Hepatocyte (in vitro differentiated cells): ENCODE data around the gene PRKG1. TPM values are rescaled to one million over a fixed set of nuclear protein-coding genes. Genes with fewer than 3 reads are reported as not detected.

Source experiments
- DNase-seq: peaks from one replicate; pipeline ENCODE4 v3.0.0-alpha.2; 2016; ENCODE audit warnings: low spot score
- H2AFZ ChIP-seq: fragments of 200-600 bp; sonication (generic); 2 replicates; pipeline ENCODE4 v1.6.0; 2016; ENCODE audit warnings: antibody characterized with exemption, mild to moderate bottlenecking
- H3K27ac ChIP-seq: fragments of 200-600 bp; sonication (generic); 2 replicates; pipeline ENCODE4 v1.5.1; 2016; ENCODE audit warnings: mild to moderate bottlenecking
- H3K27me3 ChIP-seq: fragments of 200-600 bp; sonication (generic); 2 replicates; pipeline ENCODE4 v1.6.1; 2016
- H3K36me3 ChIP-seq: fragments of 200-600 bp; sonication (generic); replicated peaks from 2 replicates; pipeline ENCODE4 v1.5.1; 2016; ENCODE audit warnings: low read depth; ENCODE audit not compliant: insufficient read depth
- H3K4me1 ChIP-seq: fragments of 200-600 bp; sonication (generic); 2 replicates; pipeline ENCODE4 v1.5.1; 2016; ENCODE audit warnings: mild to moderate bottlenecking, moderate library complexity; ENCODE audit not compliant: insufficient read depth
- H3K4me2 ChIP-seq: fragments of 200-600 bp; sonication (generic); 2 replicates; pipeline ENCODE4 v1.6.0; 2016
- H3K4me3 ChIP-seq: fragments of 200-600 bp; sonication (generic); 2 replicates; pipeline ENCODE4 v1.5.1; 2016; ENCODE audit warnings: mild to moderate bottlenecking
- H3K79me2 ChIP-seq: fragments of 200-600 bp; sonication (generic); 2 replicates; pipeline ENCODE4 v1.6.0; 2017; ENCODE audit warnings: mild to moderate bottlenecking
- H3K9me2 ChIP-seq: fragments of 200-600 bp; sonication (generic); replicated peaks from 2 replicates; pipeline ENCODE4 v1.6.0; 2017; ENCODE audit warnings: mild to moderate bottlenecking; ENCODE audit not compliant: insufficient read depth
- H3K9me3 ChIP-seq: fragments of 200-600 bp; sonication (generic); 2 replicates; pipeline ENCODE4 v1.5.1; 2016; ENCODE audit warnings: low read depth, mild to moderate bottlenecking
- H4K20me1 ChIP-seq: fragments of 200-600 bp; sonication (generic); 2 replicates; pipeline ENCODE4 v1.6.0; 2016; ENCODE audit warnings: mild to moderate bottlenecking; ENCODE audit not compliant: insufficient read depth, poor library complexity, severe bottlenecking
- EZH2 ChIP-seq: fragments of 200-600 bp; sonication (generic); IDR thresholded peaks from 2 replicates; pipeline ENCODE4 v1.6.1; 2016; ENCODE audit warnings: antibody characterized with exemption, mild to moderate bottlenecking, borderline replicate concordance
- EZH2phosphoT487 ChIP-seq: fragments of 200-600 bp; sonication (generic); IDR thresholded peaks from one replicate; pipeline ENCODE4 v1.6.1; 2018; ENCODE audit warnings: antibody characterized with exemption, mild to moderate bottlenecking, low read depth, moderate library complexity; ENCODE audit not compliant: unreplicated experiment, severe bottlenecking
- WGBS: methylation state at CpG from one replicate; pipeline ENCODE4 v1.1.6; 2016; ENCODE audit warnings: low lambda C conversion rate; ENCODE audit errors: missing lambda C conversion rate; 5-methylcytosine and 5-hydroxymethylcytosine counted together
- polyA plus RNA-seq: library from polyadenylated mRNA; unstranded; fragments of >200 nt; fragmentation: Nextera tagmentation; extraction: Ambion mirVana; gene quantifications from 2 replicates; pipeline ENCODE4 v1.2.1, GENCODE V29; 2016
- total RNA-seq: library from RNA; depleted of rRNA; stranded (reverse); fragments of >200 nt; gene quantifications from 2 replicates; pipeline ENCODE4 v1.2.3, GENCODE V29; 2014
- TF ChIP-seq, protein P1 (sequence below): fragments of 200-600 bp; sonication (generic); IDR thresholded peaks from 2 replicates; pipeline ENCODE4 v1.5.1; 2016; ENCODE audit warnings: antibody characterized with exemption, mild to moderate bottlenecking; ENCODE audit not compliant: poor library complexity

Gene PRKG1
- total and polyA plus RNA-seq, 2 experiments from 2014 or later = 4.0 to 8.1 TPM

- no peaks in the 10 kb centered on the region for H3K9me3 ChIP-seq
- 77% methylated on average over 3 of the region's 3 CpGs for WGBS
- H2AFZ ChIP-seq = no peak overlapping the region
- H3K9me2 ChIP-seq = no peaks in the 10 kb centered on the region
- H3K27ac ChIP-seq = no peak overlapping the region
- H3K36me3 ChIP-seq = no peaks in the 10 kb centered on the region
- no peaks in the 10 kb centered on the region for H3K27me3 ChIP-seq
- no peaks in the 10 kb centered on the region for H4K20me1 ChIP-seq
- H3K4me1 ChIP-seq = no peaks in the 10 kb centered on the region
- H3K4me2 ChIP-seq = no peak overlapping the region
- DNase-seq = no peak
- H3K4me3 ChIP-seq = no peak overlapping the region
- H3K79me2 ChIP-seq = no peaks in the 10 kb centered on the region
- TF ChIP-seq, protein P1, sequence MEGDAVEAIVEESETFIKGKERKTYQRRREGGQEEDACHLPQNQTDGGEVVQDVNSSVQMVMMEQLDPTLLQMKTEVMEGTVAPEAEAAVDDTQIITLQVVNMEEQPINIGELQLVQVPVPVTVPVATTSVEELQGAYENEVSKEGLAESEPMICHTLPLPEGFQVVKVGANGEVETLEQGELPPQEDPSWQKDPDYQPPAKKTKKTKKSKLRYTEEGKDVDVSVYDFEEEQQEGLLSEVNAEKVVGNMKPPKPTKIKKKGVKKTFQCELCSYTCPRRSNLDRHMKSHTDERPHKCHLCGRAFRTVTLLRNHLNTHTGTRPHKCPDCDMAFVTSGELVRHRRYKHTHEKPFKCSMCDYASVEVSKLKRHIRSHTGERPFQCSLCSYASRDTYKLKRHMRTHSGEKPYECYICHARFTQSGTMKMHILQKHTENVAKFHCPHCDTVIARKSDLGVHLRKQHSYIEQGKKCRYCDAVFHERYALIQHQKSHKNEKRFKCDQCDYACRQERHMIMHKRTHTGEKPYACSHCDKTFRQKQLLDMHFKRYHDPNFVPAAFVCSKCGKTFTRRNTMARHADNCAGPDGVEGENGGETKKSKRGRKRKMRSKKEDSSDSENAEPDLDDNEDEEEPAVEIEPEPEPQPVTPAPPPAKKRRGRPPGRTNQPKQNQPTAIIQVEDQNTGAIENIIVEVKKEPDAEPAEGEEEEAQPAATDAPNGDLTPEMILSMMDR = no peak
- TF ChIP-seq EZH2phosphoT487 = no peak
- TF ChIP-seq EZH2 = no peak
These were observed 1113.4 kb downstream of the PRKG1 start for GRCh38 chr10:52187521-52188258.

DNA sequence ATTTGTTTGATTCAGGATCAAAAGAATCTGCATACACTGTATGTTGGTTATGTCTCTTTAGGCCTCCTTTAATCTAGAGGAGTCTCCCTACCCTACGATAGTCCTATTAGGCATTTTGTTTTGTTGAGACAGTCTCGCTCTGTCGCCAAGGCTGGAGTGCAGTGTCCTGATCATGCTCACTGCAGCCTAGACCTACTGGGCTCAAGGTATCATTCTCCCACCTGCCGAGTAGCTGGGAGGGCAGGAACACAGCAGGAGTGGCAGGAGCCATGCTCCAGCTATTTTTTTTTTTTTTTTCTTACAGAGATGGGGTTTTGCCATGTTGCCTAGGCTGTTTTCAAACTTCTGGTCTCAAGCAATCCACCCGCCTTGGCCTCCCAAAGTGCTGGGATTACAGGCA lies 1116.8 kb downstream of the PRKG1 start:
- Histone ChIP-seq H3K79me2 (no peaks in the 10 kb centered on the region), H3K27ac (no peak overlapping the region), H3K9me2 (no peaks in the 10 kb centered on the region), H3K4me2 (no peak overlapping the region), H3K27me3 (no peaks in the 10 kb centered on the region), H3K4me3 (no peak overlapping the region), H2AFZ (no peak overlapping the region), H3K9me3 (no peaks in the 10 kb centered on the region), H3K4me1 (no peaks in the 10 kb centered on the region), H4K20me1 (no peaks in the 10 kb centered on the region), H3K36me3 (no peaks in the 10 kb centered on the region)
- WGBS = 92% methylated on average over 5 of the region's 5 CpGs
- no peak for TF ChIP-seq EZH2
- DNase-seq = no peak

DNA sequence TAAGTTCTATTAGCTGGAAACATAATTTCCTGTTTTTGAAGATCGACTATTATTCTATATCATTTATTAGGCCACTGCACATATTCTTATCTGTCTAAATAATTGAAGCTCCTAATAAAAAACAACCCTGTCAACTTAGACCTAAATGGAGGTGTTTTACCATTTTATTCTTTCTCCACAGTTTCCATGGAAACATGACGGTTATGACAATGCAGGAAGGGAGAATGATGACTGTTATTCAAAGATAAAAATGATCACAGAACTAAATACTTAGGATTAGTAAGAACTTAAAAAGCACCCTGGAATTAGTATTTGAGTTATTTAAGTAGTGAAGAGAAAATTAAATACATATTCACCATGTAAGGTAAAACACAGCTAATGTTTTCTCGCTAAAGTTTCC lies 1119.9 kb downstream of the PRKG1 start:
- no peaks in the 10 kb centered on the region for H3K9me2 ChIP-seq
- H3K27me3 ChIP-seq = no peaks in the 10 kb centered on the region
- DNase-seq = no peak
- no peaks in the 10 kb centered on the region for H3K36me3 ChIP-seq
- no peak for TF ChIP-seq EZH2phosphoT487
- TF ChIP-seq, protein P1 = no peak
- no peak for TF ChIP-seq EZH2
- no peaks in the 10 kb centered on the region for H4K20me1 ChIP-seq
- H3K9me3 ChIP-seq = no peaks in the 10 kb centered on the region
- 92% methylated on average over 3 of the region's 3 CpGs for WGBS
- H3K4me3 ChIP-seq = no peak overlapping the region
- H3K4me1 ChIP-seq = no peaks in the 10 kb centered on the region
- no peak overlapping the region for H3K4me2 ChIP-seq
- H3K27ac ChIP-seq = no peak overlapping the region
- no peaks in the 10 kb centered on the region for H3K79me2 ChIP-seq
- H2AFZ ChIP-seq = no peak overlapping the region

GRCh38 chr10:52194716-52195115 lies 1120.4 kb downstream of the PRKG1 start:
- TF ChIP-seq EZH2phosphoT487 (no peak), EZH2 (no peak)
- TF ChIP-seq, protein P1 = no peak
- no peaks in the 10 kb centered on the region for H3K27me3 ChIP-seq
- no peak overlapping the region for H2AFZ ChIP-seq
- H3K27ac ChIP-seq = no peak overlapping the region
- H3K4me3 ChIP-seq = no peak overlapping the region
- H3K9me3 ChIP-seq = no peaks in the 10 kb centered on the region
- no peaks in the 10 kb centered on the region for H3K9me2 ChIP-seq
- no peak overlapping the region for H3K4me2 ChIP-seq
- H4K20me1 ChIP-seq = no peaks in the 10 kb centered on the region
- H3K4me1 ChIP-seq = no peaks in the 10 kb centered on the region
- no peaks in the 10 kb centered on the region for H3K79me2 ChIP-seq
- DNase-seq = no peak
- no peaks in the 10 kb centered on the region for H3K36me3 ChIP-seq
